Thyroid gland (tissue), 4 donors: ENCODE data around the gene DUSP19. TPM values are rescaled to one million over a fixed set of nuclear protein-coding genes. Genes with fewer than 3 reads are reported as not detected.
A peak's percentile ranks its signal among the peaks of the same experiment; 100 is the strongest.

Source experiments
- DNase-seq, 2 donors: peaks; one replicate each; pipeline ENCODE4 v3.0.0-alpha.2; 2019
- H3K27ac ChIP-seq, 3 donors: fragments of 200-600 bp; sonication (generic); 1 replicate in 2 of 3; 2 replicates in 1 of 3; pipeline ENCODE4 v1.5.1; 2016 to 2019; ENCODE audit warnings: mild to moderate bottlenecking in 1 of 3, moderate library complexity in 1 of 3
- H3K27me3 ChIP-seq: fragments of 200-600 bp; sonication (generic); one replicate; pipeline ENCODE4 v1.5.1; 2019
- H3K36me3 ChIP-seq, 2 donors: fragments of 200-600 bp; sonication (generic); one replicate each; pipeline ENCODE4 v1.5.1; 2016 to 2019
- H3K4me1 ChIP-seq, 2 donors: fragments of 200-600 bp; sonication (generic); one replicate each; pipeline ENCODE4 v1.5.1; 2017 to 2019
- H3K4me3 ChIP-seq, 3 donors: fragments of 200-600 bp; sonication (generic); replicated peaks in 1 of 3; 1 replicate in 2 of 3; 2 replicates in 1 of 3; pipeline ENCODE4 v1.5.1; 2016; ENCODE audit warnings: mild to moderate bottlenecking in 1 of 3
- H3K9me3 ChIP-seq: fragments of 200-600 bp; sonication (generic); one replicate; pipeline ENCODE4 v1.5.1; 2017
- CTCF ChIP-seq, 6 experiments: fragments of 200-600 bp in 3 of 6; fragments of 450-650 bp in 3 of 6; sonication (generic) in 3 of 6; IDR thresholded peaks; one replicate each; pipeline ENCODE4 v1.5.1; 2016 to 2019; ENCODE audit warnings: antibody characterized with exemption in 6 of 6, mild to moderate bottlenecking in 2 of 6, inconsistent platforms in 1 of 6, moderate library complexity in 1 of 6
- POLR2A ChIP-seq, 2 donors: fragments of 450-650 bp; IDR thresholded peaks; one replicate each; pipeline ENCODE4 v1.6.1; 2017; ENCODE audit warnings: antibody characterized with exemption in 2 of 2, mild to moderate bottlenecking in 2 of 2, moderate library complexity in 1 of 2
- WGBS, 2 donors: methylation state at CpG; one replicate each; pipeline ENCODE4 v1.1.5; 2017; 5-methylcytosine and 5-hydroxymethylcytosine counted together
- intact Hi-C: fragments of 100-400 bp; cut with DNase I; formaldehyde crosslinking; loops from one replicate; pipeline ENCODE4 v1.15.1; 2023
- total RNA-seq, 4 donors: library from RNA; depleted of rRNA; stranded (reverse); fragments of >200 nt; gene quantifications; one replicate each; pipeline ENCODE4 v1.2.3, GENCODE V29; 2016

Gene DUSP19
- total RNA-seq, 4 donors from 2014 or later = 3.2 to 5.9 (median 3.7) TPM

- H3K4me1 ChIP-seq = peaks cover 17 to 24% of the 10 kb centered on the region in 2 donors
- no peaks in the 10 kb centered on the region for H3K9me3 ChIP-seq
- no peak for DNase-seq
- WGBS, 2 donors = 78 to 81% methylated on average over 3 of the region's 3 CpGs
- H3K27ac ChIP-seq = peak overlapping the region; percentile 29 to 79 (median 42)
- no peaks in the 10 kb centered on the region for H3K27me3 ChIP-seq
- TF ChIP-seq CTCF (IDR thresholded peaks at IDR 0.05) = no peak
- no peak for TF ChIP-seq POLR2A (IDR thresholded peaks at IDR 0.05)
- no peaks in the 10 kb centered on the region for H3K36me3 ChIP-seq
- H3K4me3 ChIP-seq = no peak overlapping the region
- intact Hi-C loops = no loop called here
Observed at GRCh38 chr2:183057333-183057985, 21.1 kb upstream of the DUSP19 start.

- no peak for DNase-seq
- Histone ChIP-seq H3K27me3 (no peaks in the 10 kb centered on the region), H3K4me3 (no peak overlapping the region), H3K27ac (peak overlapping the region; percentile 34 to 71 (median 67)), H3K9me3 (no peaks in the 10 kb centered on the region), H3K4me1 (peaks cover 17 to 24% of the 10 kb centered on the region in 2 donors), H3K36me3 (no peaks in the 10 kb centered on the region)
- 31 to 33% methylated on average over 1 of the region's 1 CpG for WGBS, 2 donors
- TF ChIP-seq POLR2A (IDR thresholded peaks at IDR 0.05) = no peak
- no peak for TF ChIP-seq CTCF (IDR thresholded peaks at IDR 0.05)
- intact Hi-C loops = no loop called here
Observed at GRCh38 chr2:183059561-183059960, 19.0 kb upstream of the DUSP19 start.

DNA sequence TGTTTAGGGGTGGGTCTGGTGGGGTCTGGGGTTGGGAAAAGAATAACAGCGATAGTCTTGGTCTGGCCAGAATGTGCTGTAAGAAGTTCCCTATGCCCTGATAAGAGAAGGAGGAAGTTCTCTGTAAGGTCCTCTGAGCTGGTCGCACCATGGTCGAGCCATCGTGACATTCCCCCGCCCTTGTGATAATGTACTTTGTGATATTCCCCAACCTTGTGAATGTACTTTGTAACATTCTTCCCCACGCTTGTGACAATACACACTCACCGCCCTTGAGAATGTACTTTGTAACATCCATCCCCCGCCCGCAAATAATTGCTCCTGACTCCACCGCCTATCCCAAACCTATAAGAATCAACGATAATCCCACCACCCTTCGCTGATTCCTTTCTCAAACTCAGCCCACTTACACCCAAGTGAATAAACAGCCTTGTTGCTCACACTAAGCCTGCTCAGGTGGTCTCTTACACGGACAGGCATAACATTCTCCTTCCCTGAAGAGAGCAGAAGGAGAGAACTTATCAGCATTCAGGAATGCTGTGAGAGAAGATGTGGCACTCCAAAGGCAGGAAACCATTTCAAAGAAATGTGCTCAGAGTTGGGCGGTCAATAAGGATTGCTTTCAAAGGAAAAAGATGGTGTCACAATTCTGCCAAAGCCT lies 17.8 kb upstream of the DUSP19 start:
- peaks cover 17 to 24% of the 10 kb centered on the region in 2 donors for H3K4me1 ChIP-seq
- peak overlapping the region in 2 of 3 donors; percentile 67 to 71 for H3K27ac ChIP-seq
- TF ChIP-seq POLR2A (IDR thresholded peaks at IDR 0.05) (no peak), CTCF (IDR thresholded peaks at IDR 0.05) (no peak)
- H3K36me3 ChIP-seq = no peaks in the 10 kb centered on the region
- intact Hi-C loops = no loop called here
- H3K4me3 ChIP-seq = no peak overlapping the region
- H3K27me3 ChIP-seq = no peaks in the 10 kb centered on the region
- WGBS, 2 donors = 95% methylated on average over 14 of the region's 14 CpGs
- no peak for DNase-seq
- no peaks in the 10 kb centered on the region for H3K9me3 ChIP-seq

DNA sequence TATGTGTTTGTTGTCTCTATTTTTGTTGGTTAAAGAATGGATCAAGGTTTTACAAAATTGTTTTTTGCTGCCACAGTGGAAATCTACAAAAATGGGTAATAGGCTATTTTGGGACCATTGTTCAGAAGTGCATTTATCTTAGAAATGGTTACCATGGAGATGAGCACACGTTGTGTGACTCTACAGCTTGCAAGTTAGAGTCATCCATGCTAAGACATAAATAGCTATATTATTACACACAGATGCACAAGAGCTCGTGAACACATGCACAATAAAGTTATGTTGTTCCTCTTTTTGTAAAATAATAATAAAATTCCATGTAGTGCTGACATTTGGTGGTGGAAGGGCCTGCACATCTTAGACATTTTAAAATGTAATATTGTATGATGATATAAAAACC lies 15.5 kb upstream of the DUSP19 start:
- TF ChIP-seq CTCF (IDR thresholded peaks at IDR 0.05) (no peak), POLR2A (IDR thresholded peaks at IDR 0.05) (no peak)
- no peak for DNase-seq
- WGBS, 2 donors = 51 to 53% methylated on average over 2 of the region's 2 CpGs
- intact Hi-C loops = no loop called here
- peaks cover 5 to 13% of the 10 kb centered on the region in 2 donors for H3K4me1 ChIP-seq
- no peaks in the 10 kb centered on the region for H3K36me3 ChIP-seq
- no peaks in the 10 kb centered on the region for H3K9me3 ChIP-seq
- no peaks in the 10 kb centered on the region for H3K27me3 ChIP-seq
- H3K27ac ChIP-seq = no peak overlapping the region
- no peak overlapping the region for H3K4me3 ChIP-seq

DNA sequence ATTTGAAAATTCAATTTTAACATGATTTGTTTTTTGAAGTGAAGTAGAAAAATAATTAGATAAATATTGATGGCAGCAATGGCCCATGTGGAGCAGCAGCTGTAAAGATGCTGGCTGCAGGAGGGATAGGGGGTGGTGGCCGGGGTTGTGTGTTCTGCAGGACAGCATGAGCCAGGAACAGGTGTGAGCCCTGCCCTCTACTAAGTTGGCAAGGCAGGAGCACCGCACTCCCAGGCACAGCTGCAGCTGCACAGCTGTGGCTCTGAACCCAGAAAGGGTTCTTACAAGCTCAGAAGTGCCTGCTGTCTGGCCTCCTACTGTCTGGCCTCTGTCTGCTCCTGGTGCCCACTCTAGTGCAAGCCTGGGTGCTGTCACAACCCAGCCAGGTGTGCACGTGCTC lies 10.0 kb upstream of the DUSP19 start:
- WGBS, 2 donors = 68 to 87% methylated on average over 3 of the region's 3 CpGs

More for the DNA sequence above, 10.0 kb upstream of the DUSP19 start:
- intact Hi-C loops = no loop called here
- no peaks in the 10 kb centered on the region for H3K27me3 ChIP-seq
- TF ChIP-seq CTCF (IDR thresholded peaks at IDR 0.05) (no peak), POLR2A (IDR thresholded peaks at IDR 0.05) (no peak)
- H3K27ac ChIP-seq = no peak overlapping the region
- no peaks in the 10 kb centered on the region for H3K36me3 ChIP-seq
- no peaks in the 10 kb centered on the region for H3K9me3 ChIP-seq
- H3K4me1 ChIP-seq = no peaks in the 10 kb centered on the region
- H3K4me3 ChIP-seq = no peak overlapping the region
- DNase-seq = no peak
